SKM-1 (cell line): ENCODE data around the gene STX10.
"Not testable (repeated sequence)": the region's sequence is repeated elsewhere in the genome, so short reads cannot be mapped to it uniquely, and the experiment has no call there.

Experiments
- DNase-seq: peaks from one replicate; lab custom pipeline; 2025; ENCODE audit not compliant: unreplicated experiment; lab: John Stamatoyannopoulos, UW

STX10 gene

GRCh38 chr19:13164343-13165161 lies 14.4 kb upstream of the STX10 start:
- DNase-seq, result no peak

- DNase-seq, result no peak
These were observed 13.6 kb upstream of the STX10 start for GRCh38 chr19:13163609-13164342.

- peak; percentile 93 for DNase-seq
These were observed 12.8 kb upstream of the STX10 start for GRCh38 chr19:13162724-13163608.

- DNase-seq, result no peak
These were observed 10.4 kb upstream of the STX10 start for GRCh38 chr19:13160557-13160956.

GRCh38 chr19:13159713-13160112 lies 9.5 kb upstream of the STX10 start:
- no peak for DNase-seq

- peak; percentile 71 for DNase-seq
These were observed 5.5 kb upstream of the STX10 start for GRCh38 chr19:13155472-13156359.

- DNase-seq, result no peak
These were observed 4.8 kb upstream of the STX10 start for GRCh38 chr19:13154911-13155471.

GRCh38 chr19:13154241-13154778 lies 4.1 kb upstream of the STX10 start:
- peak; percentile 59 for DNase-seq

- DNase-seq, result no peak
These were observed 3.5 kb upstream of the STX10 start for GRCh38 chr19:13153569-13154240.

- peak; percentile 78 for DNase-seq
These were observed 2.9 kb upstream of the STX10 start for GRCh38 chr19:13152974-13153568.

GRCh38 chr19:13152356-13152973 lies 2.3 kb upstream of the STX10 start:
- DNase-seq, result no peak

GRCh38 chr19:13151605-13152355 lies 1.6 kb upstream of the STX10 start:
- DNase-seq, result peak; percentile 91

GRCh38 chr19:13150931-13151604 lies 893 bp upstream of the STX10 start:
- no peak for DNase-seq

GRCh38 chr19:13149628-13150186 lies 468 bp downstream of the STX10 start:
- DNase-seq, result no peak

GRCh38 chr19:13149173-13149627 lies 975 bp downstream of the STX10 start:
- not testable (repeated sequence) for DNase-seq

- DNase-seq, result peak; percentile 39
These were observed 3.2 kb downstream of the STX10 start for GRCh38 chr19:13146763-13147563.
